Measurements from ENCODE around the gene SURF1. TPM values are rescaled to one million over a fixed set of nuclear protein-coding genes. Genes with fewer than 3 reads are reported as not detected.

SURF1 gene
- total and polyA plus RNA-seq, 9 of the 15 experiments (the other 6 are each of a cell fraction or from before 2014, with no cell fraction given) = 16.1 to 31.3 (median 20.9) TPM

GRCh38 chr9:133347985-133348717, 8.1 kb downstream of the SURF1 start, which contains the start of the genes MED22 and RPL7A (continued):
- TF ChIP-seq CTCF (IDR thresholded peaks at IDR 0.05 in 2 of 3, conservative IDR thresholded peaks at IDR 0.05 in 1 of 3; ENCODE audit: insufficient read depth in 2 of 3, low read depth in 1 of 3, low read length in 3 of 3) (peak in 1 of 3 experiments; percentile 16; a peak in 1 of 6 replicates), RREB1 (CRISPR knock-in tag; IDR thresholded peaks at IDR 0.05) (no peak), FOXO4 (CRISPR knock-in tag; IDR thresholded peaks at IDR 0.05) (no peak), ZNF224 (CRISPR knock-in tag; IDR thresholded peaks at IDR 0.05) (no peak), HMGN3 (IDR thresholded peaks at IDR 0.05; ENCODE audit: borderline replicate concordance, extremely low read depth, insufficient read length, low read depth, low read length) (no peak), RBFOX2 (IDR thresholded peaks at IDR 0.05; ENCODE audit: low read depth, low read length) (peak; percentile 98), ZNF212 (CRISPR knock-in tag; IDR thresholded peaks at IDR 0.05) (no peak), TRIM24 (IDR thresholded peaks at IDR 0.05) (peak in 1 of 2 experiments; percentile 73; a peak in 2 of 4 replicates), MCM2 (IDR thresholded peaks at IDR 0.05; ENCODE audit: low read depth) (no peak), SMAD2 (IDR thresholded peaks at IDR 0.05; ENCODE audit: low read depth, low read length) (no peak), CREB3L1 (IDR thresholded peaks at IDR 0.05; ENCODE audit: borderline replicate concordance, low read depth) (peak; percentile 92)
